Renal pelvis (tissue), 4 donors: ENCODE results near the gene COL27A1. TPM values are rescaled to one million over a fixed set of nuclear protein-coding genes. Genes with fewer than 3 reads are reported as not detected.
"Not testable (repeated sequence)": the region's sequence is repeated elsewhere in the genome, so short reads cannot be mapped to it uniquely, and the experiment has no call there.

Source experiments
- DNase-seq: peaks from one replicate; pipeline ENCODE4 v3.0.0-alpha.2; 2013
- polyA plus RNA-seq, 3 donors: library from polyadenylated mRNA; unstranded; fragments of 120-200 nt; gene quantifications; one replicate each; pipeline ENCODE4 v1.2.1, GENCODE V29; 2013; ENCODE audit not compliant: insufficient read length in 3 of 3

COL27A1 gene
- polyA plus RNA-seq, 3 donors, result 31.8 to 51.5 (median 43.2) TPM

DNA sequence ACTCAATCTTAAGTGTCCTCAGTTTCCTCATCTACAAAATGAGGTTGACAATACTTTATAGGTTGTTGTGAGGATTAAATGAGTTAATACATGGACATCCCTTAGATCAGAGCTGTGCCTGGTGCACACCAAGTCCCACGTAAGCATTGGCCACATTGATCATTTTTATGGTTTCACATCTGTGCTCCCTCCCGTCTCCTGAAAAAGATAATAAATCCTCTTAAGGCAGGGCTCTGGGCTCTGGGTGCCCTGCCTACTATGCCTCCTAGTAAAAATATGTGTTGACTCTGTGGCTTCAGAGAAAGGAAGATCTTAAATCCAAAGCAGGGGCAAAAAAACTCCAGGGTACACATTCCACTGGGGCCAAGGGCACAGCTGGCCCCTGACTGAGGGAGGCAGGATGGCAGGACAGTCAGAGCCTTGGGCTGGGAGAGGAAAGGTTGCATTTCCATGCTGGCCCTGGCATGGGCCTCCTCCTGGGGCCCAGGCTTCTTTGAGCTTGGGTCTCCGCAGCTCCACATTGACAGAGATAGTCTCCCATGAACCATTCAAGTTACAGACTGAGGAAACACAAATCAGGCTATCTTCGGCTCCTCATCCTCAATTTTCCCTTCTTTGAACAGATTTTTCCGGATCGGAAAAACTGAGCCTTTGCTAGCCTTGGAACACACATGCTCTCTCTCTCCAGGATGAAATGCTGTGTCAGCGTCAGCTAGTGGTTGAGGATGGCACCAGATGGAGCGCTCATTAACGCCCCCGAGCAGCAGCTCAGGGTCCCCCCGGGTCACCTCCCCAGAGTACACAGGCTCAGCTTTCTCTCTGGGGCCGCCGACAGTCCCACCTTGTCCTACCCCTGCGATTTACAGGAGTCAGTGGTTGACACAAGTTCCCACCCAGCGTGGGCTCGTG lies 33.9 kb upstream of the COL27A1 start:
- no peak for DNase-seq

GRCh38 chr9:114122136-114123027 lies 33.0 kb upstream of the COL27A1 start:
- DNase-seq, result no peak

DNA sequence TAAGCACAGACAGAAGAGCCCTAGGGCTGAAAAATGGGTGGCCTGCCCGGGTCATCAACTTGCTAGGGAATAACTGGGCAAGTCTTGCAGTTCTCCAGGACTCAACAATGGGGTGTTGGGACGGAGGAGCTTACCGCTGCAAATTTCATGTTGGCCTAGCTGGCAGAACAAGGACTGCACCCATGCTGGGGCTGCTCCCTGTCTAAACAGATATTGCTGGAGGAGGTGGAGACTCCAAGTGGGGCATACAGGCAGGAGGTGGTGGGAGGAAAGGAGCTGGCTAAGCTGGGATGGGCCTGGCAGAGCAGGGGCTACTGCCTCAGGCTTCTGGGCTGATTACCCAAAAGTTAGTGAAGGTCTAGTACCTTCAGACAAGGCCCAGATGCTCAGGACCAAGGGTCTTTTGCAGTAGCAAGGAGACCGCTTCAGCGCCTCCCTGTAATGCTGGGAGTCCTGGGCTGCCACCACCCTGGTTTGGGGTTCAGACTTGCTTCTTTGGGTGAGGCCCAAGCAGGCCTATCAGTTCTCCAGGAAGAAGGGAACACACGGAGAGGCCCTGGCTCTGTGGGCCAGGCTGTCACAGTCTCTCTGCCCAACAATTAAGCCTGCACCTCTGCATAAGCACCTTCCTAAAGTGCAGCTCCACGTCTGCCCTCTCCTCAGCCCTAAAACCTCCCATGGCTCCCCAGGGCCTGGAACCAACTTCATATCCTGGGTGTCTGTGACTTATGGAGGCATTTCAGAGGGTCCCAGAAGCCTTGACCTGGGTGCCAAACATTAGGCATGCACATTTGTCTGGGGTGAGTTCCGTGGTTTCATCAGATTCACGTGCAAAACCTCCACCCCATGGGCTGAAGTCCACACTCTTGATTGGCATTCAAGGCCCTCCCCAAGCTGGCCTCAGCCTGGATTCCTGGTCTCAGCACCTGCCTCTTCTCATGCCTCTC lies 32.0 kb upstream of the COL27A1 start:
- no peak for DNase-seq

- no peak for DNase-seq
Observed at GRCh38 chr9:114124138-114124537, 31.2 kb upstream of the COL27A1 start.

GRCh38 chr9:114124666-114125475 lies 30.5 kb upstream of the COL27A1 start:
- DNase-seq, result no peak

- DNase-seq, result no peak
Observed at GRCh38 chr9:114125476-114126013, 29.8 kb upstream of the COL27A1 start.

- DNase-seq, result no peak
Observed at GRCh38 chr9:114126247-114127060, 28.9 kb upstream of the COL27A1 start.

DNA sequence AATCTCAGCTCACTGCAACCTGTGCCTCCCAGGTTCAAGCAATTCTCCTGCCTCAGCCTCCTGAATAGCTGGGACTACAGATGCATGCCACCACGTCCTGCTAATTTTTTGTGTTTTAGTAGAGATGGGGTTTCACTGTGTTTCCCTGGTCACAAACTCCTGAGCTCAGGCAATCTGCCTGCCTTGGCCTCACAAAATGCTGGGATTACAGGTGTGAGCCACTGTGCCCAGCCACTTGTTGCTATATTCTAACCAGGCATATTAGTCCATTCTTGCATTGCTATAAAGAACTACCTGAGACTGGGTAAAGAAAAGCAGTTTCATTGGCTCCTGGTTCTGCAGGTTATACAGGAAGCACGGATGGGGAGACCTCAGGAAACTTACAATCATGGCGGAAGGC lies 26.6 kb upstream of the COL27A1 start:
- not testable (repeated sequence) for DNase-seq

DNA sequence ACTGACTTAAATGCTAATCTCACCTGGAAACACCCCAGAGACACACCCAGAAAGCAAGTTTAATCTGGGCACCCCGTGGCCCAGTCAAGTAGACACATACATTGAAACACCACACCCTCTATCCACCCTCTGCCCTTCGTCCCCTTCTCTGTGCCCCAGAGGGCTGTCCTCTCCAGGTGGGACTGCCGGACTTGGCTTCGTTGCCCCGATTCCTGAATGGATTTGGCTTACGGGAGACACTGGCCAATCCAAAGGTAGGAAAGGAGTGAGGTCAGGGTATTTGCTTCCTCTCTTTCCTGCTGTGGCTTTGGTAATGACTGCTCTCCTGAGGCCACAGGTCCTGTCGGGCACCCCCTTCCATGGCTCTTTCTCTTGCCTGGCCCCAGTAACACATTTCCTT lies 25.2 kb upstream of the COL27A1 start:
- DNase-seq, result no peak

DNA sequence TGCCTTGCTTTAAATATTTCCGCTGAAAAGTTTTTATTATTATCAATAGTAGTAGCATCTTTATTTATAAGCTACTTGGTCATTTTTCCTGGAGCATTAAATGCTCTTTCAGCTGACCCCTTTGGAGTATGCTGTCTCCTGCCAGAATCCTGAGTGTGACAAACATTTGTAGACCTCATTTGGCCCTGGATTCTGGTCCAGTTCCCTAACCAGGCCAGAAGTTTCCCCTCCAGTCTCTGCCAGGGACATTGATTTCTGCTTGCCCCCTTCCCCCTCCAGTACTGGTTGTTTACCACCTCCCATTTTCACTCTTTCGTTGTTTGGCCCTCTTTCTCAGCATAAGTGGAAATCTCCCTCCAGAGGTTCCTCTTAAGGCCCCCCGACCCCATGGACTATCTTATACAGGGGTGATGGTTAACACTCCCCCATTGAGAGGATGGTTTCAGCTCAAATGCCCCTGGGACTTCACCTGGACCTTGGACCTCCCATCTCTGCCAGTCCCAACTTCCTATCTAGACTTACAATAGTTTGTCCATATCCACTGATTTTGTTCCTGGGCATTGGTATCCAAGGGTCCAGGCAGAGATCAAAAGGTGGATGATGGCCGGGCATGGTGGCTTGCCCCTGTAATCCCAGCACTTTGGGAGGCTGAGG lies 24.6 kb upstream of the COL27A1 start:
- no peak for DNase-seq

- no peak for DNase-seq
Observed at GRCh38 chr9:114131808-114132549, 23.4 kb upstream of the COL27A1 start.

GRCh38 chr9:114132550-114132918 lies 22.8 kb upstream of the COL27A1 start:
- DNase-seq, result no peak

DNA sequence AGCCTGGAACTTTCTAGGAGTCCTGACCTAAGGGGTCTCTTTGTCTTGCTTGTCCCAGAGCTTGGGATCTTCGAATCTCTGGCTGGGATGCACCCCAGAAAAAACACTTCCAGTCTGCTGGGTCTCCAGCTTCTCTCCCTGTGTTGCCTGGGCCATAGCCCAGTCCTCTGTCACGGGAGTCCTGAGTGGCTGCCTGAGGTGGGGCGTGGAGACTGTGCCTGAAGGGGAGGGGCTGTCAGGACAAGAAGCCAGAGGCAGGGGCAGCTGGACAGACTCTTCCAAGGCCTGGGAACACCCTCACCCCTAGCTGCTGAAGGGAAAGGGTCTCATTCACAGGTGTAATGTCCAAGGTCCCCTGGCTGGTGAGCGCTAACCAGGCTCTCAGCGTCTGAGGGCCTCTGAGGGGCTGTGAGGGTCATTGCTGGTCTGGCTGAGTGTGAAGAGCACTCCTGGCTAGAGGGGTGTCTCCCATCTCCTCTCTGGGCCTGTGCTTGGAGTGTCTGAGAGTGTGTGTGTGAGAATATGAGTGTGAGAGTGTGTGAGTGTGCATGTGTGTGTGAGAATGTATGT lies 20.4 kb upstream of the COL27A1 start:
- DNase-seq, result no peak

DNA sequence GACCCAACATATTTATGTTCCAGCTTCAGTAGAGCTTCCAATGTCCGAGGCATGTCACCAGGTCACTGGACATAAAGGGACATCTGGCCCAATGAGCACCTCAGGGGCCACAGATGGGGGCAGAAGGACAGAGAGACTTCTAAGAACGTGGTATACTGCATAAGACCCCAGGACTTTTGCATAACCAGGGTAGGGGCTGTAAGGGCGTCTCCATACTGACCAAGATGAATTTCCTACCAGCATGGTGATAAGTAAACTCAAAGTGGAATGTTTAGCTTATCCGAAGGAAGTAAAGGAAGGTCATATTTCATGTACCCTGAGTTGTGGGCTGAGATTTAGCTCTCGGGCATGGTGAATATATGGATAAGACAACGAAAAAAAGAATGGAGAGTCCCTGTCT lies 17.5 kb upstream of the COL27A1 start:
- DNase-seq, result no peak

DNA sequence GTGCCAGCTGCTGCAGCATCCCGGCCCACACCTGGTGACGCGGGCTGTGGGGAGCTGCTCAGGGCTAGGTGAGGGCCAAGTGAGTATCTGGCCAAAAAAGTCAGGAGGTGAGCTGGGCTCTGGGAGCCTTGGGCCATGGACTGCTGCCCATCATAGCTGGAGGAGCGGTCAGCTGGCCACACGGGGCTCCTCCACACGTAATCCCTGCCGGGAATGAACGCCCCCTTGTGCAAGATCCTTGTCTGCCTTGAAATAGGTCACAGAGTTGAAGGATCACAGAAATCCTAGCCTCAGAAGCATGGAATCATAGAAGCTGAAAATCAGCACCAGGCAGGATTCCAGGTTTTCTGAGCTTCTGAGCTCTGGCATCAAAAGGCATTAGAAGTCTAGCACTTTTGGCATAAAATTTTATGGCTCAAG lies 16.8 kb upstream of the COL27A1 start:
- DNase-seq, result no peak

- DNase-seq, result no peak
Observed at GRCh38 chr9:114139071-114139470, 16.3 kb upstream of the COL27A1 start.

DNA sequence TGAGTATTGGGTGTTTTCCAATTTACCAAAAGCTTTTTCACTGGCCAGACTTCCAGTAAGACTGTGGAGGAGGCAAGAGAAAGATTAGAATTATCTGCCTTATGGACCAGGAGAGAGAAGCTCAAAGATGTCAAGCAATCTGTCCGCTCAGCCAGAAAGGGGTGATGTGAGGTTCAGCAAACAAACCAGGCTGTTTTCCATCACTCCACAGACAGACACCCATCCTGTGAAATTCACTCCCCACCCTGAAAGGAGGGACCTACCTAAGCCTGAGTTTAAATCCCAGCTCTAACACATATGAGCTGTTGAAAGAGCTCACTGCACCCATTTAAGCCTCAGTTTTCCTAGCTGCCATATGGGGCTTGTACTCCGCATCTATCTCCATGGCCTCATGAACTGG lies 14.9 kb upstream of the COL27A1 start:
- DNase-seq, result no peak

GRCh38 chr9:114140850-114141249 lies 14.5 kb upstream of the COL27A1 start:
- DNase-seq, result no peak
